HepG2 (cell line): ENCODE data around the gene R3HDM4. TPM values are rescaled to one million over a fixed set of nuclear protein-coding genes. Genes with fewer than 3 reads are reported as not detected.

ENCODE experiments used
- CBFB ChIP-seq: sonication (generic); formaldehyde crosslinking; IDR thresholded peaks from 2 replicates; pipeline ENCODE4 v1.4.0; 2020; ENCODE audit warnings: missing genetic modification reagents
- ETV6 ChIP-seq: sonication (generic); formaldehyde crosslinking; conservative IDR thresholded peaks from 2 replicates; pipeline ENCODE4 v1.4.0; 2020; ENCODE audit warnings: missing genetic modification reagents
- GABPA ChIP-seq, 2 experiments: IDR thresholded peaks; 2 replicates each; pipeline ENCODE4 v1.6.1; 2011 to 2016; ENCODE audit warnings: low read depth in 2 of 2, low read length in 1 of 2, missing biosample characterization in 1 of 2, missing genetic modification characterization in 1 of 2
- GTF2F1 ChIP-seq: fragments of 150-350 bp; IDR thresholded peaks from 2 replicates; pipeline ENCODE4 v1.6.1; 2014; ENCODE audit warnings: low read length
- MATR3 ChIP-seq: sonication (generic); formaldehyde crosslinking; IDR thresholded peaks from 2 replicates; pipeline ENCODE4 v1.4.0; 2020; ENCODE audit warnings: missing genetic modification reagents
- MTA1 ChIP-seq: sonication (generic); formaldehyde crosslinking; IDR thresholded peaks from 2 replicates; pipeline ENCODE4 v1.4.0; 2020; ENCODE audit warnings: missing genetic modification reagents, mild to moderate bottlenecking, borderline replicate concordance
- RFXANK ChIP-seq: IDR thresholded peaks from 2 replicates; pipeline ENCODE4 v1.6.1; 2016
- RORA ChIP-seq: sonication (generic); formaldehyde crosslinking; IDR thresholded peaks from 2 replicates; pipeline ENCODE4 v1.5.0; 2020; ENCODE audit warnings: mild to moderate bottlenecking, missing genetic modification reagents, moderate library complexity
- SKIL ChIP-seq: sonication (generic); formaldehyde crosslinking; IDR thresholded peaks from 2 replicates; pipeline ENCODE4 v1.8.0; 2022; ENCODE audit warnings: missing genetic modification reagents, mild to moderate bottlenecking, moderate library complexity, borderline replicate concordance
- SNAPC2 ChIP-seq: sonication (generic); formaldehyde crosslinking; IDR thresholded peaks from 2 replicates; pipeline ENCODE4 v1.8.1; 2022; ENCODE audit warnings: mild to moderate bottlenecking, missing genetic modification reagents
- ZBTB42 ChIP-seq: sonication (generic); formaldehyde crosslinking; IDR thresholded peaks from 2 replicates; pipeline ENCODE4 v1.5.0; 2020; ENCODE audit warnings: mild to moderate bottlenecking, missing genetic modification reagents
- ZNF180 ChIP-seq: sonication (generic); formaldehyde crosslinking; IDR thresholded peaks from 2 replicates; pipeline ENCODE4 v1.4.0; 2020; ENCODE audit warnings: low read depth, missing genetic modification reagents, borderline replicate concordance
- ZNF407 ChIP-seq: sonication (generic); formaldehyde crosslinking; IDR thresholded peaks from one replicate; pipeline ENCODE4 v1.5.1; 2020; ENCODE audit warnings: mild to moderate bottlenecking, missing genetic modification reagents; ENCODE audit errors: not compliant biosample characterization
- ZNF605 ChIP-seq: sonication (generic); formaldehyde crosslinking; IDR thresholded peaks from 2 replicates; pipeline ENCODE4 v1.8.0; 2022; ENCODE audit warnings: mild to moderate bottlenecking, missing genetic modification reagents
- ZNF709 ChIP-seq: sonication (generic); formaldehyde crosslinking; IDR thresholded peaks from 2 replicates; pipeline ENCODE4 v1.5.0; 2020; ENCODE audit warnings: mild to moderate bottlenecking, missing genetic modification reagents
- polyA plus RNA-seq, 8 experiments: library from polyadenylated mRNA; depleted of rRNA in 3 of 8; stranded (reverse) in 7 of 8; unstranded in 1 of 8; fragments of >200 nt; fragmentation: Illumina TruSeq in 4 of 8; extraction: Trizol in 4 of 8; gene quantifications; 2 replicates each; pipeline versions ENCODE4 v1.2.1 to v1.2.3, GENCODE V29; 2011 to 2016; ENCODE audit warnings: low read depth in 4 of 8, missing spikeins in 1 of 8, mixed read lengths in 1 of 8; ENCODE audit not compliant: insufficient read depth in 1 of 8
- total RNA-seq, 5 experiments: library from RNA; depleted of rRNA; stranded (reverse); fragments of >200 nt; fragmentation: Illumina TruSeq; extraction: Trizol; gene quantifications; 2 replicates each; pipeline ENCODE4 v1.2.3, GENCODE V29; 2016; ENCODE audit warnings: low read depth in 1 of 5
- TF ChIP-seq, protein P1 (sequence below): sonication (generic); formaldehyde crosslinking; IDR thresholded peaks from 2 replicates; pipeline ENCODE4 v1.8.0; 2022; ENCODE audit warnings: low read depth, missing genetic modification reagents
- TF ChIP-seq, protein P2 (sequence below): IDR thresholded peaks from 2 replicates; pipeline ENCODE4 v1.6.1; 2016; ENCODE audit warnings: mild to moderate bottlenecking

The R3HDM4 gene
- total and polyA plus RNA-seq, 2 of the 13 experiments (the other 11 are each of a cell fraction or from before 2014, with no cell fraction given): 26.2 to 26.9 TPM

DNA sequence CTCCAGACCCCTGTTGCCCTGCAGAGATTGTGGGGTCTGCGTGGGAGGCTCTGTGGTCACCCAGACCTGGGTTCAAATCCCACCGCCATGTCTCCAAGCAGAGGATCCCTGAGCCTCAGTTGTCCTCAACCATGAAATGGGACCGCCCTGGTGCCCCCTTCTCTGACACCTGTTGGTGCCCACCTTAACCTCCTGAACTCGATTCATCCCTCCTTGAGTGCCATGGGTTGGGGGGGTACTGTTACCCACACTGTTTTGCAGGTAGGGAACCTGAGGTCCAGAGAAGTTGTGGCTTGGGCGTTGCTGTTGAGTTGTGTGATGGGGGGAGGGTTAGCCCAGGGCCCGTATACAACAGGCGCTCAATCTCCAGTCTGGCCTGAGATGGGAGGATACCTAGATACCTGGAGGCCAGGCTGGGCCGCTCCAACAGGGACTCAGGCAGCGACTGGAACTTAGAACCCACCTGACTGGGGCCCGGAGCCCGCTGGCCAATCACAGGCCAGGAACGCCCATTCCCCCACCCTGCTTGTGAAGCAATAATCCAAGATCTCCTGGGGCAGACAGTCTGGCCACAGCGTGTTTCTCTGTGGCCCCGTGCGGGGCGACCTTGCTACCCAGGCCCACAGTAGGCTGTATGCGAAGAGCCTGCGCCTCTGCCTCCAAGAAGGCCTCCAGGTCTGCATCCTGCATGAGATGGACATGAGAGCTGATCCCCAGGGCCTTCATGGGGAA is 15.6 kb upstream of the R3HDM4 start (continued):
- TF ChIP-seq, protein P1, sequence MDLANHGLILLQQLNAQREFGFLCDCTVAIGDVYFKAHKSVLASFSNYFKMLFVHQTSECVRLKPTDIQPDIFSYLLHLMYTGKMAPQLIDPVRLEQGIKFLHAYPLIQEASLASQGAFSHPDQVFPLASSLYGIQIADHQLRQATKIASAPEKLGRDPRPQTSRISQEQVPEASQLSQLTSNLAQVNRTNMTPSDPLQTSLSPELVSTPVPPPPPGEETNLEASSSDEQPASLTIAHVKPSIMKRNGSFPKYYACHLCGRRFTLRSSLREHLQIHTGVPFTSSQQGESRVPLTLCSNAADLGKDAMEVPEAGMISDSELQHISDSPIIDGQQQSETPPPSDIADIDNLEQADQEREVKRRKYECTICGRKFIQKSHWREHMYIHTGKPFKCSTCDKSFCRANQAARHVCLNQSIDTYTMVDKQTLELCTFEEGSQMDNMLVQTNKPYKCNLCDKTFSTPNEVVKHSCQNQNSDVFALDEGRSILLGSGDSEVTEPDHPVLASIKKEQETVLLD: no peak
- TF ChIP-seq ZBTB42 (no peak), ETV6 (CRISPR knock-in tag) (no peak), ZNF605 (CRISPR knock-in tag) (no peak), SNAPC2 (CRISPR knock-in tag) (no peak), SKIL (CRISPR knock-in tag) (no peak), ZNF709 (CRISPR knock-in tag) (no peak), MATR3 (CRISPR knock-in tag) (no peak), GABPA (IDR thresholded peaks at IDR 0.05; ENCODE audit: low read depth, low read length) (no peak), GABPA (CRISPR knock-in tag; IDR thresholded peaks at IDR 0.05; ENCODE audit: low read depth) (no peak), RFXANK (CRISPR knock-in tag) (no peak), CBFB (CRISPR knock-in tag) (no peak), GTF2F1 (no peak), ZNF180 (CRISPR knock-in tag) (no peak), MTA1 (CRISPR knock-in tag) (no peak), RORA (no peak), ZNF407 (CRISPR knock-in tag) (no peak)
- TF ChIP-seq, protein P2, sequence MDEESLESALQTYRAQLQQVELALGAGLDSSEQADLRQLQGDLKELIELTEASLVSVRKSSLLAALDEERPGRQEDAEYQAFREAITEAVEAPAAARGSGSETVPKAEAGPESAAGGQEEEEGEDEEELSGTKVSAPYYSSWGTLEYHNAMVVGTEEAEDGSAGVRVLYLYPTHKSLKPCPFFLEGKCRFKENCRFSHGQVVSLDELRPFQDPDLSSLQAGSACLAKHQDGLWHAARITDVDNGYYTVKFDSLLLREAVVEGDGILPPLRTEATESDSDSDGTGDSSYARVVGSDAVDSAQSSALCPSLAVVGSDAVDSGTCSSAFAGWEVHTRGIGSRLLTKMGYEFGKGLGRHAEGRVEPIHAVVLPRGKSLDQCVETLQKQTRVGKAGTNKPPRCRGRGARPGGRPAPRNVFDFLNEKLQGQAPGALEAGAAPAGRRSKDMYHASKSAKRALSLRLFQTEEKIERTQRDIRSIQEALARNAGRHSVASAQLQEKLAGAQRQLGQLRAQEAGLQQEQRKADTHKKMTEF: no peak
